Hepatocyte (in vitro differentiated cells): ENCODE results near the gene GPR84. TPM values are rescaled to one million over a fixed set of nuclear protein-coding genes. Genes with fewer than 3 reads are reported as not detected.
A peak's percentile ranks its signal among the peaks of the same experiment; 100 is the strongest.
"Not testable (repeated sequence)": the region's sequence is repeated elsewhere in the genome, so short reads cannot be mapped to it uniquely, and the experiment has no call there.

Experiments
- DNase-seq: peaks from one replicate; pipeline ENCODE4 v3.0.0-alpha.2; 2016; ENCODE audit warnings: low spot score
- H2AFZ ChIP-seq: fragments of 200-600 bp; sonication (generic); 2 replicates; pipeline ENCODE4 v1.6.0; 2016; ENCODE audit warnings: antibody characterized with exemption, mild to moderate bottlenecking
- H3K27ac ChIP-seq: fragments of 200-600 bp; sonication (generic); 2 replicates; pipeline ENCODE4 v1.5.1; 2016; ENCODE audit warnings: mild to moderate bottlenecking
- H3K27me3 ChIP-seq: fragments of 200-600 bp; sonication (generic); 2 replicates; pipeline ENCODE4 v1.6.1; 2016
- H3K36me3 ChIP-seq: fragments of 200-600 bp; sonication (generic); replicated peaks from 2 replicates; pipeline ENCODE4 v1.5.1; 2016; ENCODE audit warnings: low read depth; ENCODE audit not compliant: insufficient read depth
- H3K4me1 ChIP-seq: fragments of 200-600 bp; sonication (generic); 2 replicates; pipeline ENCODE4 v1.5.1; 2016; ENCODE audit warnings: mild to moderate bottlenecking, moderate library complexity; ENCODE audit not compliant: insufficient read depth
- H3K4me2 ChIP-seq: fragments of 200-600 bp; sonication (generic); 2 replicates; pipeline ENCODE4 v1.6.0; 2016
- H3K4me3 ChIP-seq: fragments of 200-600 bp; sonication (generic); 2 replicates; pipeline ENCODE4 v1.5.1; 2016; ENCODE audit warnings: mild to moderate bottlenecking
- H3K79me2 ChIP-seq: fragments of 200-600 bp; sonication (generic); 2 replicates; pipeline ENCODE4 v1.6.0; 2017; ENCODE audit warnings: mild to moderate bottlenecking
- H3K9me2 ChIP-seq: fragments of 200-600 bp; sonication (generic); replicated peaks from 2 replicates; pipeline ENCODE4 v1.6.0; 2017; ENCODE audit warnings: mild to moderate bottlenecking; ENCODE audit not compliant: insufficient read depth
- H3K9me3 ChIP-seq: fragments of 200-600 bp; sonication (generic); 2 replicates; pipeline ENCODE4 v1.5.1; 2016; ENCODE audit warnings: low read depth, mild to moderate bottlenecking
- H4K20me1 ChIP-seq: fragments of 200-600 bp; sonication (generic); 2 replicates; pipeline ENCODE4 v1.6.0; 2016; ENCODE audit warnings: mild to moderate bottlenecking; ENCODE audit not compliant: insufficient read depth, poor library complexity, severe bottlenecking
- CTCF ChIP-seq: fragments of 200-600 bp; sonication (generic); IDR thresholded peaks from 2 replicates; pipeline ENCODE4 v1.5.1; 2016; ENCODE audit warnings: antibody characterized with exemption, mild to moderate bottlenecking; ENCODE audit not compliant: poor library complexity
- EZH2 ChIP-seq: fragments of 200-600 bp; sonication (generic); IDR thresholded peaks from 2 replicates; pipeline ENCODE4 v1.6.1; 2016; ENCODE audit warnings: antibody characterized with exemption, mild to moderate bottlenecking, borderline replicate concordance
- EZH2phosphoT487 ChIP-seq: fragments of 200-600 bp; sonication (generic); IDR thresholded peaks from one replicate; pipeline ENCODE4 v1.6.1; 2018; ENCODE audit warnings: antibody characterized with exemption, mild to moderate bottlenecking, low read depth, moderate library complexity; ENCODE audit not compliant: unreplicated experiment, severe bottlenecking
- WGBS: methylation state at CpG from one replicate; pipeline ENCODE4 v1.1.6; 2016; ENCODE audit warnings: low lambda C conversion rate; ENCODE audit errors: missing lambda C conversion rate; 5-methylcytosine and 5-hydroxymethylcytosine counted together
- polyA plus RNA-seq: library from polyadenylated mRNA; unstranded; fragments of >200 nt; fragmentation: Nextera tagmentation; extraction: Ambion mirVana; gene quantifications from 2 replicates; pipeline ENCODE4 v1.2.1, GENCODE V29; 2016
- total RNA-seq: library from RNA; depleted of rRNA; stranded (reverse); fragments of >200 nt; gene quantifications from 2 replicates; pipeline ENCODE4 v1.2.3, GENCODE V29; 2014

GPR84 gene
- total and polyA plus RNA-seq, 2 experiments from 2014 or later, result 0.07 TPM; not detected in 1

DNA sequence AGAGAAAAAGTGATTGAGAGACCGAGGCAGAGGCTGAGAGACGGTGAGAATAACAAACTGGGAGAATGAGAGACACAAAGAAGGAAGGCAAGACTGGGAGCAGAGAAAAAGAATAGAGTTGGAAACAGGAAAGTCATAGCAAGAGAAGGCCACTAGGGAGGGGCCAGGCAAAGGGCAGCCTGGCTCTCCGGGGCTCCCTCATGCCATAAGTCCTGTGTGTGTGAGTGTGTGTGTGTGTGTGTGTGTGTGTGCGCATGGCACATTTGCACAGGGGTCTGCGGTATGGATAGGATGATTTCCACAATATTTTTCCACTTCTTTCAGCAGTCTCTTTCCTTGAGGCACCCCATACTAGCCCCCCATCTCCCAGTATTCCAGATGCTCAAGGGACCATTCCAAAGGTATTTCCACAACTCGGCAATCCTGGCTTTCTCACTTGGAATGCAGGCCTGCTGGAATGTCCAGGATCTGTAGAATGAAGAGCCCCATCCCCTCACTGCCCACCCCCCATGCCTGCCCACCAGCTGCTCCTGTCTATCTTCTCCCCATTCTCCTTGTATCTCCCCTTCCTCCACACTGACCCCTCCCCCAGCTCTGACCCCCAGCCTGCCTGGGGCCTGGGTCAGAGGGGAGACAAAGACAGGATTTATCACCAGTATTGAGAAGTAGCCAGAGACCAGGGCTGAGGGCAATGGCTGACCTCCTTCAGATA is 9.0 kb downstream of the GPR84 start:
- Histone ChIP-seq H3K9me3 (no peaks in the 10 kb centered on the region), H2AFZ (no peak overlapping the region), H3K9me2 (no peaks in the 10 kb centered on the region), H3K4me1 (peaks cover 52% of the 10 kb centered on the region), H3K4me2 (no peak overlapping the region), H4K20me1 (no peaks in the 10 kb centered on the region), H3K27me3 (no peaks in the 10 kb centered on the region), H3K27ac (no peak overlapping the region), H3K4me3 (no peak overlapping the region), H3K79me2 (no peaks in the 10 kb centered on the region), H3K36me3 (no peaks in the 10 kb centered on the region)
- TF ChIP-seq CTCF (no peak), EZH2 (no peak), EZH2phosphoT487 (no peak)
- 58% methylated on average over 6 of the region's 6 CpGs for WGBS
- no peak for DNase-seq

DNA sequence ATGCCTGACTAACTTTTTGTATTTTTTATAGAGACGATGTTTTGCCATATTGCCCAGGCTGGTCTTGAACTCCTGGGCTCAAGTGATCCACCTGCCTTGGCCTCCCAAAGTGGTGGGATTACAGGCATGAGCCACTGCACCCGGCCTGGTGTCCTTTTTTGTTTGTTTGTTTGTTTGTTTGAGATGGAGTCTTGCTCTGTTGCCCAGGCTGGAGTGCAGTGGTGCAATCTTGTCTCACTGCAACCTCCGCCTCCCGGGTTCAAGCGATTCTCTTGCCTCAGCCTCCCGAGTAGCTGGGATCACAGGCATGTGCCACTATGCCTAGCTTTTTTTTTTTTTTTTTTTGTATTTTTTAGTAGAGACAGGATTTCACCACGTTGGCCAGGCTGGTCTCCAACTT is 10.0 kb downstream of the GPR84 start:
- not testable (repeated sequence) for H3K36me3 ChIP-seq, H3K9me3 ChIP-seq, H3K4me2 ChIP-seq, H2AFZ ChIP-seq, H3K9me2 ChIP-seq, DNase-seq, H3K27me3 ChIP-seq, H4K20me1 ChIP-seq, H3K79me2 ChIP-seq, H3K4me3 ChIP-seq
- Histone ChIP-seq H3K4me1 (peaks cover 45% of the 10 kb centered on the region), H3K27ac (peak overlapping the region; percentile 95)
- 91% methylated on average over 7 of the region's 7 CpGs for WGBS

GRCh38 chr12:54352891-54353874 is 11.1 kb downstream of the GPR84 start:
- peak; percentile 70 for DNase-seq
- no peaks in the 10 kb centered on the region for H4K20me1 ChIP-seq
- 17% methylated on average over 1 of the region's 1 CpG for WGBS
- no peaks in the 10 kb centered on the region for H3K27me3 ChIP-seq
- H3K4me1 ChIP-seq, result peaks cover 45% of the 10 kb centered on the region
- H3K9me2 ChIP-seq, result no peaks in the 10 kb centered on the region
- peak overlapping the region; percentile 69 for H3K4me2 ChIP-seq
- H3K4me3 ChIP-seq, result no peak overlapping the region
- H3K9me3 ChIP-seq, result no peaks in the 10 kb centered on the region
- no peaks in the 10 kb centered on the region for H3K79me2 ChIP-seq
- no peak overlapping the region for H2AFZ ChIP-seq
- no peaks in the 10 kb centered on the region for H3K36me3 ChIP-seq
- no peak for TF ChIP-seq CTCF
- TF ChIP-seq EZH2, result no peak
- H3K27ac ChIP-seq, result peak overlapping the region; percentile 95

- H3K9me2 ChIP-seq, result no peaks in the 10 kb centered on the region
- peaks cover 36% of the 10 kb centered on the region for H3K4me1 ChIP-seq
- H4K20me1 ChIP-seq, result no peaks in the 10 kb centered on the region
- no peak for TF ChIP-seq EZH2phosphoT487
- TF ChIP-seq EZH2, result no peak
- no peak for TF ChIP-seq CTCF
- H3K79me2 ChIP-seq, result no peaks in the 10 kb centered on the region
- 12% methylated on average over 14 of the region's 21 CpGs for WGBS
- DNase-seq, result peak; percentile 81
- no peaks in the 10 kb centered on the region for H3K9me3 ChIP-seq
- H3K4me2 ChIP-seq, result peak overlapping the region; percentile 69
- H3K27me3 ChIP-seq, result no peaks in the 10 kb centered on the region
- peak overlapping the region; percentile 95 for H3K27ac ChIP-seq
- no peak overlapping the region for H3K4me3 ChIP-seq
- peaks cover 3% of the 10 kb centered on the region for H3K36me3 ChIP-seq
- H2AFZ ChIP-seq, result no peak overlapping the region
These were observed 12.2 kb downstream of the GPR84 start for GRCh38 chr12:54352022-54352531.
